Measurements from ENCODE around the gene S100B. TPM values are rescaled to one million over a fixed set of nuclear protein-coding genes. Genes with fewer than 3 reads are reported as not detected.

Gene S100B
- total and polyA plus RNA-seq, 2 of the 13 experiments (the other 11 are each of a cell fraction or from before 2014, with no cell fraction given) = not detected

DNA sequence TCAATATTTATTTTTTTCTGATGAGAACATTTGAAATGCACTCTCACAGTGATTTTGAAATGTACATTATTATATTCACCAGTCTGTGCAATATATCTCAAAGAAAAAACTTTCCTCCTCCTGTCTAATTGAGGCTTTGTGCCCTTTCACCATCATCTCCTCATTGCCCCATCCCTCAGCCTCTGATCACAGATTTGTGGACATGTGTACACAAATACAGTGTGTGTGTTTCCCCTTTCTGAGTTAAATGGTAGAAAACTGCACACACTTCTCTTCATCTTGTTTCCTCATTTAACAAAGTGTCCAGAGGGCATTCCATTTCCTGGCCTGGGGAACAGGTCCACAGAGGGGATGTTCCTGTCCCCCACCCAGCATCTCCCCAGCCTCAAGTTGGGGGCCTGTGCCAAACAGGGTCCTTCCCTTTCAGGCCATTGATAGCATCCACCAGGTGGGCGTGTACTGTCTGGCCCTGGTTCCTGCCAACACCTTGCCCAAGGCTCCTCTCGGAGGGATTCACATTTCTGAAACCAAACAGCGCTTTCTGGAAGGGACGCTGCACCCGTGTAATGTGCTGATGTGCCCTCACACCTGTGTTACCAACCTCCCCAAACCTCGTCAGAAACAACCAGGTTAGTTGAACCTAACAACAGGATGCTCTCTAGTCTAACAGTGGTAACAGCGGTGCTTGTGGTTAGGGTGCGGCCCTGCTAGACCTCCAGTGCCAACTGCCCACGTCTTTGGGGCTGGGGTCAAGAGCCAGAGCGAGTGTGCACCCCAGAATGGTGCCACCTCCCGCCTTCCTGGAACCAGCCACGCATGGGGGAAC is 54.6 kb downstream of the S100B start:
- ATAC-seq (no peak), FAIRE-seq (no peak), DNase-seq (ENCODE audit: low spot score) (no peak)
- Histone ChIP-seq H3K4me2 (ENCODE audit: low read depth, low read length) (no peak overlapping the region), H3K4me1 (ENCODE audit: insufficient read depth, low read length) (no peaks in the 10 kb centered on the region), H4K20me1 (ENCODE audit: insufficient read depth, low read length) (no peaks in the 10 kb centered on the region), H3K36me3 (replicated peaks in 1 of 2; ENCODE audit: control insufficient read depth in 1 of 2, insufficient read depth in 2 of 2, low read length in 2 of 2) (peaks cover 13 to 38% of the 10 kb centered on the region in 2 experiments; a peak in 4 of 5 replicates), H2AFZ (ENCODE audit: low read length) (no peak overlapping the region), H3K79me2 (ENCODE audit: insufficient read depth, low read length) (no peaks in the 10 kb centered on the region), H3K4me3 (replicated peaks in 1 of 3; ENCODE audit: insufficient read depth in 1 of 3, low read depth in 2 of 3, low read length in 3 of 3) (no peak overlapping the region), H3K27ac (ENCODE audit: extremely low read length, insufficient read depth, low read length) (no peak overlapping the region), H3K9ac (ENCODE audit: insufficient read depth, low read depth, low read length) (no peak overlapping the region), H3K27me3 (ENCODE audit: control insufficient read depth in 1 of 2, insufficient read depth in 2 of 2, low read length in 2 of 2) (no peaks in the 10 kb centered on the region), H3K9me3 (ENCODE audit: low read length) (no peaks in the 10 kb centered on the region)
- ChIA-PET CTCF (ENCODE audit: low intra/inter-chr PET ratio, low total read pairs) (no interaction called here), POLR2A (no interaction called here)
- WGBS (ENCODE audit: low lambda C conversion rate) = 87% methylated on average over 5 of the region's 12 CpGs
- intact Hi-C loops (cut with micrococcal nuclease; ENCODE audit: unreplicated experiment) = no loop called here
- TF ChIP-seq POGZ (CRISPR knock-in tag; IDR thresholded peaks at IDR 0.05) (no peak), TAF1 (CRISPR knock-in tag; IDR thresholded peaks at IDR 0.05) (no peak), KAT2B (IDR thresholded peaks at IDR 0.05; ENCODE audit: borderline replicate concordance, low read depth, low read length) (no peak), RXRB (CRISPR knock-in tag; IDR thresholded peaks at IDR 0.05; ENCODE audit: borderline replicate concordance) (no peak), ZNF30 (CRISPR knock-in tag; IDR thresholded peaks at IDR 0.05) (no peak), ZNF792 (CRISPR knock-in tag; IDR thresholded peaks at IDR 0.05) (no peak), ZNF562 (CRISPR knock-in tag; IDR thresholded peaks at IDR 0.05; ENCODE audit: borderline replicate concordance) (no peak)
- TF ChIP-seq, protein P1, sequence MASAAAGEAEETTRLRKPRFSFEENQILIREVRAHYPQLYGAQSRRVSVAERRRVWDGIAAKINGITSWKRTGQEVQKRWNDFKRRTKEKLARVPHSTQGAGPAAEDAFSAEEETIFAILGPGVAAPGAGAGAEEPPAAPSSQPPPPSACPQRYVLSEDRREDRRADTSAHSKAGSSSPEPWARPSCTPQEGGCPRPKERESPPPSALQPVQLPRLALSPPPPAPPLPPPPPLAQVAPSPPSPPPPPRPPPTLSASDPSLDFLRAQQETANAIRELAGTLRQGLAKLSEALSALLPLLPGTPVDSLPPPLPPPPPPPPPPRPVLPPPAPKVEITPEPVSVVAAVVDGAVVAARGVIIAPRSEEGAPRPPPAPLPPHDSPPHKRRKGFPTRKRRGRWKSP (CRISPR knock-in tag; IDR thresholded peaks at IDR 0.05) = no peak
- TF ChIP-seq, protein P2, sequence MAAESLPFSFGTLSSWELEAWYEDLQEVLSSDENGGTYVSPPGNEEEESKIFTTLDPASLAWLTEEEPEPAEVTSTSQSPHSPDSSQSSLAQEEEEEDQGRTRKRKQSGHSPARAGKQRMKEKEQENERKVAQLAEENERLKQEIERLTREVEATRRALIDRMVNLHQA (CRISPR knock-in tag; IDR thresholded peaks at IDR 0.05) = no peak
- TF ChIP-seq, protein P3, sequence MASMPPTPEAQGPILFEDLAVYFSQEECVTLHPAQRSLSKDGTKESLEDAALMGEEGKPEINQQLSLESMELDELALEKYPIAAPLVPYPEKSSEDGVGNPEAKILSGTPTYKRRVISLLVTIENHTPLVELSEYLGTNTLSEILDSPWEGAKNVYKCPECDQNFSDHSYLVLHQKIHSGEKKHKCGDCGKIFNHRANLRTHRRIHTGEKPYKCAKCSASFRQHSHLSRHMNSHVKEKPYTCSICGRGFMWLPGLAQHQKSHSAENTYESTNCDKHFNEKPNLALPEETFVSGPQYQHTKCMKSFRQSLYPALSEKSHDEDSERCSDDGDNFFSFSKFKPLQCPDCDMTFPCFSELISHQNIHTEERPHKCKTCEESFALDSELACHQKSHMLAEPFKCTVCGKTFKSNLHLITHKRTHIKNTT (CRISPR knock-in tag; IDR thresholded peaks at IDR 0.05) = no peak
- no TSS peak for BruUV-seq (replicated peaks)
- in situ Hi-C loops (cut with HindIII; ENCODE audit: extremely low pct_ligation_motif_present, low pct_unique_long_range_greater_than_20kb) = no loop called here

All from HepG2 (cell line).